HG03442 (cell line): Measurements from ENCODE around the gene XRN1.
"Not testable (repeated sequence)": the region's sequence is repeated elsewhere in the genome, so short reads cannot be mapped to it uniquely, and the experiment has no call there.

Experiments
- ATAC-seq: cut with Tn5 transposase; IDR thresholded peaks from one replicate; pipeline ENCODE4 v1.9.1; 2021; ENCODE audit warnings: mild to moderate bottlenecking, moderate library complexity; ENCODE audit not compliant: unreplicated experiment

XRN1 gene

DNA sequence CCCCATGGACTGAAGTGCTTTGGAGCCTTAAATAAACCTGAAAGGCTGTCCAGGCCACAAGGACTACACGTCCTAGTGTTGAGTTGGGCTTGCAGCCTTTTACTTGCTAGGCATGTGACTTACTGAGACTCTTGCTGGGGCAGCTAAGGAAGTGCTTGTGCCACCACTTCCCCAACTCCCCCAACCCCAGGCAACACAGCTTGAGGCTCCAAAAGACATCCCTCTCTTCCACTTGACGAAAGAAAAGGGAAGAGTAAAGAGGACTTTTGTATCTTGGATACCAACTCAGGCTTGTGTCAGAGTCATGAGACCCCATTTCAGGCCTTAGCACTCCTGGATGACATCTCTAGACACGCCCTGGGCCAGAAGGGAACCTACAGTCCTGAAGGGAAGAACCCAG lies 109.8 kb downstream of the XRN1 start:
- ATAC-seq = no peak

- ATAC-seq = no peak
These were observed 115.4 kb downstream of the XRN1 start for GRCh38 chr3:142332390-142332789.

DNA sequence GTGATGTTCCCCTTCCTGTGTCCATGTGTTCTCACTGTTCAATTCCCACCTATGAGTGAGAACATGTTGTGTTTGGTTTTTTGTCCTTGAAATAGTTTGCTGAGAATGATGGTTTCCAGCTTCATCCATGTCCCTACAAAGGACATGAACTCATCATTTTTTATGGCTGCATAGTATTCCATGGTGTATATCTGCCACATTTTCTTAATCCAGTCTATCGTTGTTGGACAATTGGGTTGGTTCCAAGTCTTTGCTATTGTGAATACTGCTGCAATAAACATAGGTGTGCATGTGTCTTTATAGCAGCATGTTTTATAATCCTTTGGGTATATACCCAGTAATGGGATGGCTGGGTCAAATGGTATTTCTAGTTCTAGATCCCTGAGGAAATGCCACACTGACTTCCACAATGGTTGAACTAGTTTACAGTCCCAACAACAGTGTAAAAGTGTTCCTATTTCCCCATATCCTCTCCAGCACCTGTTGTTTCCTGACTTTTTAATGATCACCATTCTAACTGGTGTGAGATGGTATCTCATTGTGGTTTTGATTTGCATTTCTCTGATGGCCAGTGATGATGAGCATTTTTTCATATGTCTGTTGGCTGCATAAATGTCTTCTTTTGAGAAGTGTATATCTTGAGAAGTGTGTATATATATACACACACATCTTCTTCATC lies 123.4 kb downstream of the XRN1 start:
- not testable (repeated sequence) for ATAC-seq

- no peak for ATAC-seq
These were observed 127.9 kb downstream of the XRN1 start for GRCh38 chr3:142319912-142320311.

- no peak for ATAC-seq
These were observed 128.7 kb downstream of the XRN1 start for GRCh38 chr3:142319094-142319493.

DNA sequence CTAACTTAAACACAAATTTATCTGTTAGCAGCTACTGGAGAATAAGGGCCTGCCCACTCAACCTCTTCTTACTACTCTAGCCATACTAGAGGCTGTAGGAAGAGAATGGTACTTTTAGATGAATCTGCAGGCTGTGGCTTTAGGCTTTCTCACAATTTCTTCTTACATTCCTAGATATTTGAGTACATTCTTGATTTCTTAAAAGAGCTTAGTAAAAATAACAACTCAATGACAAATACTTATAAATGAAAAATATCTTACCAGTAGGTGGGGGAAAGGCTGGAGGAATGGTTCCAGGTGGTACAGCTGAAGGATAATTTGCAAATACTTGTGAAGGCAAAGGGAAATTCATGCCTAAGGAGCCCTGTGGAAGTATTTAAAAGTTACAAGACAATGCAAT lies 129.5 kb downstream of the XRN1 start:
- no peak for ATAC-seq

DNA sequence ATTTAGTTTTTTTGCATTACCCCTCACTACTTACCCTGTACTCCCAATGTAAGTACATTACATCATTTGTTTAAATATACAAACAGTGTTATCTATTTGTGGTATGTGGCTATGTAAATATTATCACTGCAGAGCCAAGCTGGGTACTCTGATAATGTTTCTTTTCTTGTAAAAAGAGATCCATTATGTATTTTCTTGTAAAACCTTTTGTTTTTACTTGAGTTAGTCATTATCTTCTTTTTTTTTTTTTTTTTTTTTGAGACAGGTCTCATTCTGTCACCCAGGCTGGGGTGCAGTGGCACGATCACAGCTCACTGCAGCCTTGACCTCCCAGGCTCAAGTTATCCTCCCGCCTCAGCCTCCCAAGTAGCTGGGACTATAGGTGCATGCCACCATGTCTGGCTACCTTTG lies 131.9 kb downstream of the XRN1 start:
- ATAC-seq = not testable (repeated sequence)

DNA sequence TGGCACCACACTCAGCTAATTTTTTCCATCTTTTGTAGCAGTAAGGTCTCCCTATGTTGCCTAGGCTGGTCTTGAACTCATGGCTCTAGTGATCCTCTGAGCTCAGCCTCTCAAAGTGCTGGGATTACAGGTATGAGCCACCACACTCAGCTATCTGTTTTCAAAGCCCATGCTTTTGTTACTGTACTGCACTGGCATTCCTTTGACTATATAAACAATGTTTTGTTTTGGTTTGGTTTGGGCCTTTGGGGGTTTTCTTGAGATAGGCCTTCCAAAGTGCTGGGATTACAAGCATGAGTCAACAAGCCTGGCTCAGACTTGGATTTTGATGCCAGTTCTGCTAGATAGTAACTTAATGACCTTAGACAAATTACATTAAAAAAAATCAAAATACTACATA lies 132.8 kb downstream of the XRN1 start:
- ATAC-seq = no peak

DNA sequence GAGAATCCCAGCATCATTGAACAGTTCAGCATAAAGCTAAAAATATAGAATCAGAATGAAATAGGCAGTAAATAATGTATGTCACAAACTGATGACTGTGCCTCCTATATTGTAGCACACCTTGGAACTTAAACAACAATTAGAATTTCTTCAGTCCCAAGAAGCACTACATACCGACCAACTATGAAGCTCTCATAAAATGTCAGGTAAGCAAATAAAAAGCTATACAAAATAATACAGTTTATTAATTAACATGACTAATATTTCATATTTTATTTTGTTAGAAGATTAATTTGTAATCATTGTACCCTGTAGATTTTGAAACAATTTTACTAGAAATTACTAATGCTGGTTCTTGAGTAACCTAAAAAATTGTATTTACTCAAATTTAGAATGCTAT lies 137.4 kb downstream of the XRN1 start:
- ATAC-seq = no peak

DNA sequence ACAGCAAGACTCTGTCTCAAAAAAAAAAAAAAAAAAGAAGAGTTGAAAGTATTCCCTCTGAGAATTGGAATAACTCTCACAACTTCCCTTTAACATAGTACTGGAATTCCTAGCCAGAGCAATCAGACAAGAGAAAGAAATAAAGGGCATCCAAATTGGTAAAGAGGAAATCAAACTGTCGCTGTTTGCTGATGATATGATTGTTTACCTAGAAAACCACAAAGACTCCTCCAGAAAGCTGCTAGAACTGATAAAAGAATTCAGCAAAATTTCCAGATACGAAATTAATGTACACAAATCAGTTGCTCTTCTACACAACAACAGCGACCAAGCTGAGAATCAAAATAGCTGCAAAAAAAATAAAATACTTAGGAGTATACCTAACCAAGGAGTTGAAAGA lies 145.0 kb downstream of the XRN1 start:
- not testable (repeated sequence) for ATAC-seq

GRCh38 chr3:142298626-142299025 lies 149.2 kb downstream of the XRN1 start:
- ATAC-seq = no peak

DNA sequence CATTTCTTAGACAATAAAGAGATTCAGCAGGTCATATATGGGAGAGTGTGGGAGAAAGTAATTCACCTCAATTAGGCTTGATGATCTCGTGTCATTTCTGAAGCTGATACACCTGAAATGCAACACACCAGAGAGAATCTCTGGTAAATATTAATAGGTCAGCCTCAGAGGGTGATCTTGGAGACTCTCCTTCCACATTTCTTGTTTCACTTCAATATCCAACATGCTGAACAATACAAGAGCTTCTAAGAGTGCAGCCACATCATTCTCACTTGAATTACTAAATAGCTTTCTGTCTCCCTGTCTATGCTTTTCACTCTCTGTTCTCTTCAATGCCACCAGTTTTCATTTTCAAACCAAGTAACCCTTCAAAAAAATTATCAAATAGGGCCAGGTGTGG lies 151.3 kb downstream of the XRN1 start:
- ATAC-seq = no peak

DNA sequence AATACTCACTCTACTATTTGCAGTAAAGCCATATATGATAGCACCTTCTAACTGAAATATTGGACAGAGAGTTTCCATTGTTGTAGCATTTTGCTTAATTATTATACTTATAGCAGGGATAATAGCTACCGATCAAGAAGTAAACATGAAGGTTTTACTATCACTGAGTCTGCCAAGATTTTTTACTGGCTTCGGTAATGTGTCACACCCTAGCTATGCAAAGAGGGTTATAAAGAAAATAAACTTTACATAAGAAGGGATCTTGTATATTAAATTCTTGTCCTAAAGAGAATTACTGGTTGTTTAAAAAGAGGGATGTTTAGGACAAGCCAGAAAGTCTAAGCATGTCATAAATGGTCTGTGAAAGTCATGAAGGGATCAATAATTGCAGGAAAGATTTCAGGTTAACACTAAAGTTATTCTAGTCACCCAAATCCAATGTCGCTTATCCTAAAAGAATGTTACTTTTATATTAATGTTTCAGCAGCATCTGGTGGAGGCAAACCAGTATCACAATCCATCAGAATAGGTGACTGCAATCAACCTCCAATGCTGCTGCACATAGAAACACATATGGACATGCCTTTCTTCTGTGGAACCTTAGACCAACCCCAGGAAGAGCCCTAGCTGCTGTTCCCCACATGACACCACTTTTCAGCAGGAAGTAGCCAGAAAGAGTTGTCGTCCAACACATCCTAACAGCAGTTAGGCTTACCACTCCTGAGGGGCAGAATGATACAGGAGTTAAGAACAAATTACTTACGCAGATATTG lies 159.8 kb downstream of the XRN1 start:
- ATAC-seq = no peak

DNA sequence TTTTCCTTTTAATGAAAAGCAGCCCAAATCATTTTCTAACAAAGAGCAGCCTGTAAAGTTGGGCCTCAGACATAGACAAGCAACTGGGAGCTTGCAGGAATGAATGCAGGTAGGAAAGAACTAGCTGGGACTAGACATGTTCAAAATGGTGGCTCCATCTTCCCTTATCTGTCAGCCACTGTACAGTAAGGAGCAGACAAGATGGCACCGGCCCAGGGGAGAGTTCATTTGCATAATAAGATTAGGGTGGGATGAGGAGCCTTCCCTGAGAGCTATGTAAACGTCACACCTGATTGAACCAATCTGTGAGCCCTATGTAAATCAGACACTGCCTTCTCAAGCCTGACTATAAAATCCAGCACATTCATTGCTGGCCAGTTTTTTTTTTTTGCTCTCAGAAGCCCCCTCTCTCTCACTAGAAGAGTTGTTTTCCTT lies 162.7 kb downstream of the XRN1 start:
- no peak for ATAC-seq

DNA sequence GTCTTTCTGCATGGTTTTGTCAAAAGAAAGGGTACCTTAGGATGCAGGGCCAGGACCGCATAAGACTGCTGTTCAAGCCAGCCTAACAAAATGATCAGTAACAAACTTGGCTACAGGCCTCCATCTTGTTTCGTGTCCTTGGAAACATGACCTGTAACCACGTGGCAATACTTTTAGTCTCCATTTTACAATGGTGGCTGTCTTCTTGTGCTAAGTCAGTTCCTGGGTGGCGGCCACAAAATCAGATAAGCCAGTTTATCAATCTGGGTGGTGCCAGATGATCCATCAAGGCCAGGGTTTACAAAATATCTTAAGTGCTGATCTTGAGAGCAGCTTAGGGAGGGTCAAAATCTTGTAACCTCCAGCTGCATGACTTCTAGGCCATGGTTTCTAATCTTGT lies 165.3 kb downstream of the XRN1 start:
- ATAC-seq = no peak

DNA sequence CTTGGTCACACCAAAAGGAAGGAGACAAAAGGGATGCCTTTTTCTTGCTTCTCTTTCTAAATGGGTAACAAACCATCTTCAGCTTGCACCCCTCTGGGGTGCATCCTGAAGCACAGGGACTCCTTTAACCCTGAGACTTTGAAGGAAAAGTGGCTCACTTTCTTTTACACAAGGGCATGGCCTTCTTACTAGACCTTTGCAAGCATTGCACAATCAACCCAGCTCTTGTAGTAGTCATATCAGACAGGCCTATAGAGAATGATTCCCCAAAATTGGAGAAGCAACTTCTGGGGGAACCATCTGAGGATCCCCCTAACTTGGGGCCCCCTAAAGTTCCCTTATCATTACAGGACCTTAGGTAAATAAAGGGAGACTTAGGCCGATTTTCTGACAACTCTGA lies 166.4 kb downstream of the XRN1 start:
- no peak for ATAC-seq

GRCh38 chr3:142279965-142280590 lies 167.8 kb downstream of the XRN1 start:
- peak; percentile 80 for ATAC-seq

DNA sequence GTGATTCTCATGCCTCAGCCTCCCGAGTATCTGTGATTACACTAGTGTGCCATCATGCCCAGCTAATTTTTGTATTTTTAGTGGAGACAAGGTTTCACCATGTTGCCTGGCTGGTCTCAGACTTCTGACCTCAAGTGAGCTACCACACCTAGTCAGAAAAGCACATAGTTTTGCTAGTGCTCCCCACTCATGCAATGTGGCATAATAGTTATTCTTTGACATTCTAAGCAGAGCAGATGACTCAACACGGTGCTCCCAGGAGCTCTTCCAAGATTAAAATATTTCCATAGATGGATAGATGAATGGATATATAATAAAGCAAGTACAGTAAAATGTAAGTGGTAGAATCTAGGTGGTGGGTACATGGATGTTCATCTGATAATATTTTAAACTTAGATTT lies 169.4 kb downstream of the XRN1 start:
- ATAC-seq = no peak

DNA sequence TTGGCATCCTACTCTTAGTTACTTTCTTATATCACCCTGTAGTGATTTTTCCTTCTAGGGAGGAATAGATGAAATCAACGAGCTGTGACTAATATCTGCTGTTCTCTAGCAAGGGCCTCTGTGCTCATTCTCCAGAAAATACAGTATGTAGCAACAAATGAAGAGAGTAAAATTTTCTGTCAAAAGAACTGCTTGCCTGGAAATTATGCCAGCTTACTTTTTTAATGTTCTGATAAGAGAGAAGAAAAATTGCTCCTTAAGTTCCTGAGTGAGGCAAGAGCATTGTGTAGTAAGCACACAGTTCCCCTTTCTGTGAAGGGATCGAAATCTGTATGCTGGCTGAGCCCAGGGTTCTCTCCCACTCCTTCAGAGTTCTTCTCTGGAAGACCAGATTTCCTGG lies 171.1 kb downstream of the XRN1 start:
- no peak for ATAC-seq

GRCh38 chr3:142275856-142276255 lies 172.0 kb downstream of the XRN1 start:
- ATAC-seq = no peak

DNA sequence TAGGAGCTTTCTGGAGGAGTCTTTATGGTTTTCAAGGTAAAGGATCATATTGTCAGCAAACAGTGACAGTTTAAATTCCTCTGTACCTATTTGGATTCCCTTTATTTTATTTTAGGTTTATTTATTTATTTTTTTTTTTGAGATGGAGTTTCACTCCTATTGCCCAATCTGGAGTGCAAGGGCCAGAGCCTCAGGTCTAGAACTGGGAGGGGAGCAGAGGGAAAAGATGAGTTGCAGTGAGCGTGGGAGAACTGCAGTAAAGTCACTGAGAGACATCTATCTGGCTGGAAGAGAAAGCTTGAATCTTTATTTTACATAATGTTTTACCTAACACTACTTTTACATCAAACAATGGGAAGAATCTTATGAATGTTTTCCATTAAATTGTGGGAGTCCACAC lies 172.9 kb downstream of the XRN1 start:
- ATAC-seq = no peak

DNA sequence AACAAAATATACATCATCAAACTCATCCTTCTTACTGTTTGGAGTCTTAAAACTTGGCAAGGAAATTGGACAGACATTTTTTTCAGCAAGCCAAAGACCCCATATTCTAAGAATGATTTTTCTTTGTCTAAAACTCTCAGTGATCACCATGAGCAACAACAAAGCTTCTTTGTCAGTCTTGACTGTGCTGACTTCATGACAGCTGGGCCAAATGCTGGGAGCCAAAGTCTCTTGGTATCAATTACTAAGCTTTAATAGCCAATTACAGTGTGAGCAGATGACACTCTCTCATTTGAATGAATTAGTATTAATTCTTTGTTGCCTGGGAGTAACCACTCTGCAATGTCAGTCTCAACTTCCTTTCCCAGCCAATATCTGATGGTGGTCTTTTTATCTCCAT lies 174.3 kb downstream of the XRN1 start:
- no peak for ATAC-seq
